ENCODE data around the gene PDGFC.

Gene PDGFC

DNA sequence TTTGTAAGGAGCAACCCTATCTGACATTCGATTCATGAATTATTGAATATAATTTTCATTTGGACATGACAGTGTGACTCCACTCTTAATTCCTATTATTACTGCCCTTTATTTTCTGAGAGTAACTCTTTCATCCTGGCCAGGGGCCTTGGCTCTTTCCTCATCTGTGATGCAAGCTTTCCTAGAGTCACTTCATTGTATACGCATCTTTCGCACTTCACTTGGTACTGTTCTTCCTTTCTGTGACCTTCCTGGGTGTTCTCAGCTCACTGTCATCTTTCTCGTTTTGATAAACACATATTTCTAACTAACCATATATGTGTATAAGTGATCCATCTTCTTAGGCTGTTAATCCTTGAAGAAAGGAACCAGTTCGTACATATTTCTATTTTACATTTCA lies 160.3 kb downstream of the PDGFC start:
- no peak overlapping the region for H3K27ac ChIP-seq (ENCODE audit: low read depth, low read length, poor library complexity, severe bottlenecking)
- no peak overlapping the region for H3K9ac ChIP-seq (ENCODE audit: low read length)
- no peaks in the 10 kb centered on the region for H3F3A ChIP-seq (ENCODE audit: insufficient read depth, low read length)

GRCh38 chr4:156805696-156806095 lies 165.9 kb downstream of the PDGFC start:
- H3K4me2 ChIP-seq (ENCODE audit: low read length), result no peak overlapping the region
- no peaks in the 10 kb centered on the region for H3K9me2 ChIP-seq (ENCODE audit: low read depth, low read length)
- no peaks in the 10 kb centered on the region for H3K79me2 ChIP-seq (ENCODE audit: insufficient read depth, low read length)
- H3K27ac ChIP-seq (ENCODE audit: low read depth, low read length, poor library complexity, severe bottlenecking), result no peak overlapping the region
- H3K27me3 ChIP-seq (ENCODE audit: insufficient read depth, low read length), result no peaks in the 10 kb centered on the region
- H3K9me3 ChIP-seq (ENCODE audit: low read length), result no peaks in the 10 kb centered on the region
- H3K4me3 ChIP-seq (ENCODE audit: low read depth, low read length, poor library complexity, severe bottlenecking), result no peak overlapping the region
- TF ChIP-seq, protein P1, sequence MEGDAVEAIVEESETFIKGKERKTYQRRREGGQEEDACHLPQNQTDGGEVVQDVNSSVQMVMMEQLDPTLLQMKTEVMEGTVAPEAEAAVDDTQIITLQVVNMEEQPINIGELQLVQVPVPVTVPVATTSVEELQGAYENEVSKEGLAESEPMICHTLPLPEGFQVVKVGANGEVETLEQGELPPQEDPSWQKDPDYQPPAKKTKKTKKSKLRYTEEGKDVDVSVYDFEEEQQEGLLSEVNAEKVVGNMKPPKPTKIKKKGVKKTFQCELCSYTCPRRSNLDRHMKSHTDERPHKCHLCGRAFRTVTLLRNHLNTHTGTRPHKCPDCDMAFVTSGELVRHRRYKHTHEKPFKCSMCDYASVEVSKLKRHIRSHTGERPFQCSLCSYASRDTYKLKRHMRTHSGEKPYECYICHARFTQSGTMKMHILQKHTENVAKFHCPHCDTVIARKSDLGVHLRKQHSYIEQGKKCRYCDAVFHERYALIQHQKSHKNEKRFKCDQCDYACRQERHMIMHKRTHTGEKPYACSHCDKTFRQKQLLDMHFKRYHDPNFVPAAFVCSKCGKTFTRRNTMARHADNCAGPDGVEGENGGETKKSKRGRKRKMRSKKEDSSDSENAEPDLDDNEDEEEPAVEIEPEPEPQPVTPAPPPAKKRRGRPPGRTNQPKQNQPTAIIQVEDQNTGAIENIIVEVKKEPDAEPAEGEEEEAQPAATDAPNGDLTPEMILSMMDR (IDR thresholded peaks at IDR 0.05; ENCODE audit: low read length), result no peak
- TF ChIP-seq EZH2 (IDR thresholded peaks at IDR 0.05; ENCODE audit: borderline replicate concordance, low read length), result no peak
- no peaks in the 10 kb centered on the region for H3K36me3 ChIP-seq (ENCODE audit: insufficient read depth, low read length)
- H3K4me1 ChIP-seq (ENCODE audit: insufficient read depth, low read length, severe bottlenecking), result no peaks in the 10 kb centered on the region
- H3K9ac ChIP-seq (ENCODE audit: low read length), result no peak overlapping the region
- H2AFZ ChIP-seq (ENCODE audit: low read length), result no peak overlapping the region
- H3F3A ChIP-seq (ENCODE audit: insufficient read depth, low read length), result no peaks in the 10 kb centered on the region
- no peaks in the 10 kb centered on the region for H4K20me1 ChIP-seq (ENCODE audit: insufficient read depth, low read length)

More for the DNA sequence above, 160.3 kb downstream of the PDGFC start:
- Histone ChIP-seq H3K9me2 (ENCODE audit: low read depth, low read length) (no peaks in the 10 kb centered on the region), H3K9me3 (ENCODE audit: low read length) (no peaks in the 10 kb centered on the region), H4K20me1 (ENCODE audit: insufficient read depth, low read length) (no peaks in the 10 kb centered on the region), H3K36me3 (ENCODE audit: insufficient read depth, low read length) (no peaks in the 10 kb centered on the region), H3K4me1 (ENCODE audit: insufficient read depth, low read length, severe bottlenecking) (no peaks in the 10 kb centered on the region), H3K27me3 (ENCODE audit: insufficient read depth, low read length) (no peaks in the 10 kb centered on the region), H3K79me2 (ENCODE audit: insufficient read depth, low read length) (no peaks in the 10 kb centered on the region), H3K4me3 (ENCODE audit: low read depth, low read length, poor library complexity, severe bottlenecking) (no peak overlapping the region), H3K4me2 (ENCODE audit: low read length) (no peak overlapping the region), H2AFZ (ENCODE audit: low read length) (no peak overlapping the region)
- TF ChIP-seq EZH2 (IDR thresholded peaks at IDR 0.05; ENCODE audit: borderline replicate concordance, low read length), result no peak
- TF ChIP-seq, protein P1 (IDR thresholded peaks at IDR 0.05; ENCODE audit: low read length), result no peak

DNA sequence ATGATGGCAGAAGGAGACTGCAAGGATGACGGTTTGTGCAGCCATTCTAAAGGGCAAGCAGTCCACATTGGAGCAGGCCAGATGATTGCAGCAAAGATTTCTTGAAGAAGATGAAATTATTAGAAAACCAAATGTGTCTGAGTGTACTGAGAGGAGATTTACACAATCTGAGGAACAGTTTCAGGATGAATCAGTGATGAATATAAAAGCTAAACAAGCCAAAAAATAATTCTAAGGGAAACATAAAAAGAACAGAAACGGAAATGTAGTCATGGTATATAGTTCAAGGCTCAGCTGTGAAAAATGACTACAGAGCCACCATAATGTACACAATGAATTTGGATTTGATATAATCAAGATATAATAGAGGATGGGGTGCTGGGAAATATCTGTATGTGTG lies 168.5 kb downstream of the PDGFC start:
- no peak overlapping the region for H3K4me2 ChIP-seq (ENCODE audit: low read length)
- H3K4me3 ChIP-seq (ENCODE audit: low read depth, low read length, poor library complexity, severe bottlenecking), result no peak overlapping the region
- no peak overlapping the region for H2AFZ ChIP-seq (ENCODE audit: low read length)
- H3K4me1 ChIP-seq (ENCODE audit: insufficient read depth, low read length, severe bottlenecking), result no peaks in the 10 kb centered on the region
- H4K20me1 ChIP-seq (ENCODE audit: insufficient read depth, low read length), result no peaks in the 10 kb centered on the region
- H3K9me2 ChIP-seq (ENCODE audit: low read depth, low read length), result no peaks in the 10 kb centered on the region
- H3K27ac ChIP-seq (ENCODE audit: low read depth, low read length, poor library complexity, severe bottlenecking), result no peak overlapping the region
- no peaks in the 10 kb centered on the region for H3K36me3 ChIP-seq (ENCODE audit: insufficient read depth, low read length)
- H3K27me3 ChIP-seq (ENCODE audit: insufficient read depth, low read length), result no peaks in the 10 kb centered on the region
- no peaks in the 10 kb centered on the region for H3K79me2 ChIP-seq (ENCODE audit: insufficient read depth, low read length)
- no peak for TF ChIP-seq EZH2 (IDR thresholded peaks at IDR 0.05; ENCODE audit: borderline replicate concordance, low read length)
- TF ChIP-seq, protein P1 (IDR thresholded peaks at IDR 0.05; ENCODE audit: low read length), result no peak
- H3K9me3 ChIP-seq (ENCODE audit: low read length), result no peaks in the 10 kb centered on the region
- no peaks in the 10 kb centered on the region for H3F3A ChIP-seq (ENCODE audit: insufficient read depth, low read length)
- no peak overlapping the region for H3K9ac ChIP-seq (ENCODE audit: low read length)

Data from OCI-LY1 (cell line).